OCI-LY3 (cell line): ENCODE data around the gene DDX1.

ENCODE experiments used
- EZH2phosphoT487 ChIP-seq: fragments of 200-600 bp; shearing (Covaris generic); IDR thresholded peaks from 2 replicates; pipeline ENCODE4 v1.6.1; 2018; ENCODE audit warnings: antibody characterized with exemption, mixed run types, low read depth
- TF ChIP-seq, protein P1 (sequence below): fragments of 200-600, 300-600 bp; sonication (generic); IDR thresholded peaks from 2 replicates; pipeline ENCODE4 v1.5.1; 2014; ENCODE audit warnings: antibody characterized with exemption, low read length, low read depth

GRCh38 chr2:15607709-15608391 lies 16.2 kb downstream of the DDX1 start:
- TF ChIP-seq, protein P1, sequence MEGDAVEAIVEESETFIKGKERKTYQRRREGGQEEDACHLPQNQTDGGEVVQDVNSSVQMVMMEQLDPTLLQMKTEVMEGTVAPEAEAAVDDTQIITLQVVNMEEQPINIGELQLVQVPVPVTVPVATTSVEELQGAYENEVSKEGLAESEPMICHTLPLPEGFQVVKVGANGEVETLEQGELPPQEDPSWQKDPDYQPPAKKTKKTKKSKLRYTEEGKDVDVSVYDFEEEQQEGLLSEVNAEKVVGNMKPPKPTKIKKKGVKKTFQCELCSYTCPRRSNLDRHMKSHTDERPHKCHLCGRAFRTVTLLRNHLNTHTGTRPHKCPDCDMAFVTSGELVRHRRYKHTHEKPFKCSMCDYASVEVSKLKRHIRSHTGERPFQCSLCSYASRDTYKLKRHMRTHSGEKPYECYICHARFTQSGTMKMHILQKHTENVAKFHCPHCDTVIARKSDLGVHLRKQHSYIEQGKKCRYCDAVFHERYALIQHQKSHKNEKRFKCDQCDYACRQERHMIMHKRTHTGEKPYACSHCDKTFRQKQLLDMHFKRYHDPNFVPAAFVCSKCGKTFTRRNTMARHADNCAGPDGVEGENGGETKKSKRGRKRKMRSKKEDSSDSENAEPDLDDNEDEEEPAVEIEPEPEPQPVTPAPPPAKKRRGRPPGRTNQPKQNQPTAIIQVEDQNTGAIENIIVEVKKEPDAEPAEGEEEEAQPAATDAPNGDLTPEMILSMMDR = no peak
- TF ChIP-seq EZH2phosphoT487 = no peak
